AG09309 (cell line): ENCODE data around the gene VTI1B.
A peak's percentile ranks its signal among the peaks of the same experiment; 100 is the strongest.
"Not testable (repeated sequence)": the region's sequence is repeated elsewhere in the genome, so short reads cannot be mapped to it uniquely, and the experiment has no call there.

ENCODE experiments used
- DNase-seq: peaks from one replicate; pipeline ENCODE4 v3.0.0-alpha.2; 2010; ENCODE audit warnings: low read depth
- H3K4me3 ChIP-seq: 2 replicates; pipeline ENCODE4 v1.5.1; 2011; ENCODE audit warnings: mild to moderate bottlenecking, low read depth, low read length, moderate library complexity; ENCODE audit not compliant: control insufficient read depth
- CTCF ChIP-seq: IDR thresholded peaks from 2 replicates; pipeline ENCODE4 v1.5.1; 2011; ENCODE audit warnings: mild to moderate bottlenecking, low read depth, low read length, inconsistent platforms; ENCODE audit not compliant: insufficient read depth, control insufficient read depth; ENCODE audit errors: missing control alignments

The VTI1B gene

DNA sequence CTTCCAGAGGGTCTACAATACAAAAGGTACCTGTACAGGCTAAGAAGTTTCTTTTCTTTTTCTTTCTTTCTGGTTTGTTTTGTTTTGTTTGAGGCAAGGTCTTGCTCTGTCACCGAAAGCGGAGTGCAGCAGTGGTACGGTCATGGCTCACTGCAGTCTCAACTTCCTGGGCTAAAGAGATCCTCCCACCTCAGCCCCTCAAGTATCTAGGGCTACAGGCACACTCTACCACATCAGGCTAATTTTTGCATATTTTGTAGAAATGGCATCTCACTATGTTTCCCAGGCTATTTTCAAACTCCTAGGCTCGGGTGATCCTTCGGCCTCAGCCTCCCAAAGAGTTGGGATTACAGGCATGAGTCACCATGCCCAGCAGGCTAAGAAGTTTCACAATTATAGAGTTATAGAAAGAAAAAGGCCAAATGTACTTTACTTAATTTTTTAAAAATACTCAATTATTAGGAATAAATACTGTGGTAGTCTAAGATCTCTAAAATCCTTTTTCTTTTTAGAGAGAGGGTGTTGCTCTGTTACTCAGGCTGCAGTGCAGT is 71.4 kb downstream of the VTI1B start:
- no peak for TF ChIP-seq CTCF
- no peak for DNase-seq
- no peak overlapping the region for H3K4me3 ChIP-seq

- TF ChIP-seq CTCF: no peak
- DNase-seq: no peak
- H3K4me3 ChIP-seq: no peak overlapping the region
These were observed 72.4 kb downstream of the VTI1B start for GRCh38 chr14:67602076-67602475.

- not testable (repeated sequence) for DNase-seq
- peak overlapping the region; percentile 94 for H3K4me3 ChIP-seq
These were observed 73.9 kb downstream of the VTI1B start for GRCh38 chr14:67600562-67600974.

DNA sequence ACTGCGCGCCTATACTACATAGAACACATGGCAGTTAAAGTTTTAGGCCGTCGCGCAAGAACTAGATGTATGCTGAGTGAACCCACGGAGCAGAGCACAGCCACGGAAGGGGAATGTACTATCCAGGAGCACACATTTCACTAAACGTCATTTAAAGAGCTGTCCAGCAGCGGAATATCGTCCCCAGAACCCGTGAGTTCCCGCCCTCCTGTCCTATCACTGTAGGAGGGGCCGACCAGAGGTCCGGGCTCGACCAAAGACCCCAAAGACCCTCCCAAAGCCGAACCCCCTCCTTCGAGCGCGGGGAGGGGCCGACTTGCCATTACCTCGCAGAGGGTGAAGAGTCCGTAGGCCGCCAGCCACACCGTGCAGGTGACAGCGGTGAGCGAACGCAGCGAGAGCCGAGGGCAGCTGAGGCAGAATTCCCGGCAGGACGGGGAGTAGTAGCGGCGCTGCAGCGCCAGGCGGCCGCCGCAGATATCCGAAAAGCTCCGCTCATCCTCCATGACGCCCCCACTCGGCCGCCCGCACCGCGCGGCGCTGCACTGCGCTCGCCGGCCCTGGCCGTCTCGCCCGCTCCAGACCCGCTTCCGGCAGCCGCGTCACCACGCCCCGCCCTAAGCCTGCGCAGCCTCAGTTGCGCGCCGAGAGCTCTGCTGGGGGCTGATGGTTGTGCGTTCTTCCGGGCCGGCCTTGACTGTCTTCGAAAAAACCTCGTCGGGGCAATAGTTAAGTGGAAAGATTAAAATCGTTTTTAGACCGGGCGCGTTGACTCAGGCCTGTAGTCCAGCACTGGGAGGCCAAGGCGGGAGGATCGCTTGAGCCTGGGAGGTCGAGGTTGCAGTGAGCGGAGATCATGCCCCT is 74.5 kb downstream of the VTI1B start, which contains the start of gene PIGH:
PIGH (minus strand) TSS at position 571 of the 864 bp plus-strand sequence; CDS start at position 506, 65 bp downstream.
- TF ChIP-seq CTCF: peak; percentile 51
- H3K4me3 ChIP-seq: peak within 1 kb of the TSS; percentile 94
- no peak for DNase-seq
